Thyroid gland (tissue), 4 donors: Measurements from ENCODE around the gene PTPRR. TPM values are rescaled to one million over a fixed set of nuclear protein-coding genes. Genes with fewer than 3 reads are reported as not detected.
"Not testable (repeated sequence)": the region's sequence is repeated elsewhere in the genome, so short reads cannot be mapped to it uniquely, and the experiment has no call there.

Experiments
- DNase-seq, 2 donors: peaks; one replicate each; pipeline ENCODE4 v3.0.0-alpha.2; 2019
- H3K27ac ChIP-seq, 3 donors: fragments of 200-600 bp; sonication (generic); 1 replicate in 2 of 3; 2 replicates in 1 of 3; pipeline ENCODE4 v1.5.1; 2016 to 2019; ENCODE audit warnings: mild to moderate bottlenecking in 1 of 3, moderate library complexity in 1 of 3
- H3K27me3 ChIP-seq: fragments of 200-600 bp; sonication (generic); one replicate; pipeline ENCODE4 v1.5.1; 2019
- H3K36me3 ChIP-seq, 2 donors: fragments of 200-600 bp; sonication (generic); one replicate each; pipeline ENCODE4 v1.5.1; 2016 to 2019
- H3K4me1 ChIP-seq, 2 donors: fragments of 200-600 bp; sonication (generic); one replicate each; pipeline ENCODE4 v1.5.1; 2017 to 2019
- H3K4me3 ChIP-seq, 3 donors: fragments of 200-600 bp; sonication (generic); replicated peaks in 1 of 3; 1 replicate in 2 of 3; 2 replicates in 1 of 3; pipeline ENCODE4 v1.5.1; 2016; ENCODE audit warnings: mild to moderate bottlenecking in 1 of 3
- H3K9me3 ChIP-seq: fragments of 200-600 bp; sonication (generic); one replicate; pipeline ENCODE4 v1.5.1; 2017
- CTCF ChIP-seq, 6 experiments: fragments of 200-600 bp in 3 of 6; fragments of 450-650 bp in 3 of 6; sonication (generic) in 3 of 6; IDR thresholded peaks; one replicate each; pipeline ENCODE4 v1.5.1; 2016 to 2019; ENCODE audit warnings: antibody characterized with exemption in 6 of 6, mild to moderate bottlenecking in 2 of 6, inconsistent platforms in 1 of 6, moderate library complexity in 1 of 6
- POLR2A ChIP-seq, 2 donors: fragments of 450-650 bp; IDR thresholded peaks; one replicate each; pipeline ENCODE4 v1.6.1; 2017; ENCODE audit warnings: antibody characterized with exemption in 2 of 2, mild to moderate bottlenecking in 2 of 2, moderate library complexity in 1 of 2
- WGBS, 2 donors: methylation state at CpG; one replicate each; pipeline ENCODE4 v1.1.5; 2017; 5-methylcytosine and 5-hydroxymethylcytosine counted together
- intact Hi-C: fragments of 100-400 bp; cut with DNase I; formaldehyde crosslinking; loops from one replicate; pipeline ENCODE4 v1.15.1; 2023
- total RNA-seq, 4 donors: library from RNA; depleted of rRNA; stranded (reverse); fragments of >200 nt; gene quantifications; one replicate each; pipeline ENCODE4 v1.2.3, GENCODE V29; 2016

The PTPRR gene
- total RNA-seq, 4 donors from 2014 or later = 0.39 to 0.94 (median 0.67) TPM; not detected in 1

- WGBS, 2 donors = 85% methylated on average over 2 of the region's 2 CpGs
- intact Hi-C loops = no loop called here
- no peak for TF ChIP-seq CTCF (IDR thresholded peaks at IDR 0.05)
- no peak for TF ChIP-seq POLR2A (IDR thresholded peaks at IDR 0.05)
- no peaks in the 10 kb centered on the region for H3K27me3 ChIP-seq
- H3K9me3 ChIP-seq = no peaks in the 10 kb centered on the region
- H3K4me1 ChIP-seq = no peaks in the 10 kb centered on the region
- H3K36me3 ChIP-seq = no peaks in the 10 kb centered on the region
- DNase-seq = no peak
- no peak overlapping the region for H3K4me3 ChIP-seq
- H3K27ac ChIP-seq = no peak overlapping the region
Measured at GRCh38 chr12:70744178-70744577, 176.4 kb downstream of the PTPRR start.

GRCh38 chr12:70741256-70741655, 179.3 kb downstream of the PTPRR start:
- H3K36me3 ChIP-seq = no peaks in the 10 kb centered on the region
- no peak for TF ChIP-seq CTCF (IDR thresholded peaks at IDR 0.05)
- TF ChIP-seq POLR2A (IDR thresholded peaks at IDR 0.05) = no peak
- H3K27ac ChIP-seq = no peak overlapping the region
- H3K9me3 ChIP-seq = no peaks in the 10 kb centered on the region
- 89 to 91% methylated on average over 4 of the region's 4 CpGs for WGBS, 2 donors
- H3K27me3 ChIP-seq = no peaks in the 10 kb centered on the region
- no peak overlapping the region for H3K4me3 ChIP-seq
- no peaks in the 10 kb centered on the region for H3K4me1 ChIP-seq
- intact Hi-C loops = no loop called here
- DNase-seq = no peak

GRCh38 chr12:70739756-70740155, 180.8 kb downstream of the PTPRR start:
- no peaks in the 10 kb centered on the region for H3K27me3 ChIP-seq
- no peaks in the 10 kb centered on the region for H3K4me1 ChIP-seq
- H3K27ac ChIP-seq = no peak overlapping the region
- H3K36me3 ChIP-seq = no peaks in the 10 kb centered on the region
- intact Hi-C loops = loop anchor here (10.0 kb wide), 1 partner anchor 845 kb away; no protein-coding TSS in a partner anchor
- no peaks in the 10 kb centered on the region for H3K9me3 ChIP-seq
- WGBS, 2 donors = 78 to 93% methylated on average over 2 of the region's 2 CpGs
- H3K4me3 ChIP-seq = no peak overlapping the region
- DNase-seq = no peak
- TF ChIP-seq CTCF (IDR thresholded peaks at IDR 0.05) (no peak), POLR2A (IDR thresholded peaks at IDR 0.05) (no peak)

- H3K36me3 ChIP-seq = no peaks in the 10 kb centered on the region
- intact Hi-C loops = loop anchor here (10.0 kb wide), 1 partner anchor 842 kb away; no protein-coding TSS in a partner anchor
- WGBS, 2 donors = 87 to 91% methylated on average over 8 of the region's 8 CpGs
- TF ChIP-seq CTCF (IDR thresholded peaks at IDR 0.05) = no peak
- no peak for TF ChIP-seq POLR2A (IDR thresholded peaks at IDR 0.05)
- H3K4me3 ChIP-seq = no peak overlapping the region
- no peaks in the 10 kb centered on the region for H3K4me1 ChIP-seq
- H3K27ac ChIP-seq = no peak overlapping the region
- DNase-seq = no peak
- no peaks in the 10 kb centered on the region for H3K9me3 ChIP-seq
- H3K27me3 ChIP-seq = no peaks in the 10 kb centered on the region
Measured at GRCh38 chr12:70736351-70737133, 184.0 kb downstream of the PTPRR start.

GRCh38 chr12:70735197-70735596, 185.3 kb downstream of the PTPRR start:
- intact Hi-C loops = loop anchor here (10.0 kb wide), 1 partner anchor 840 kb away; no protein-coding TSS in a partner anchor

More at GRCh38 chr12:70735197-70735596, 185.3 kb downstream of the PTPRR start:
- 85 to 90% methylated on average over 3 of the region's 3 CpGs for WGBS, 2 donors
- H3K4me1 ChIP-seq, H3K4me3 ChIP-seq, H3K27me3 ChIP-seq, H3K36me3 ChIP-seq, H3K27ac ChIP-seq, DNase-seq, H3K9me3 ChIP-seq: not testable (repeated sequence)
